GM21825 (cell line): ENCODE data around the gene TMEM254.
"Not testable (repeated sequence)": the region's sequence is repeated elsewhere in the genome, so short reads cannot be mapped to it uniquely, and the experiment has no call there.

Experiments used
- ATAC-seq: cut with Tn5 transposase; IDR thresholded peaks from one replicate; pipeline ENCODE4 v1.9.1; 2021; ENCODE audit warnings: mild to moderate bottlenecking, moderate library complexity; ENCODE audit not compliant: unreplicated experiment

The TMEM254 gene

GRCh38 chr10:80132299-80133139, 54.1 kb downstream of the TMEM254 start, which contains the start of gene PLAC9:
Gene PLAC9, plus strand, starts transcription at chr10:80132730. Its CDS starts 33 bp downstream, at chr10:80132763.
- ATAC-seq, result no peak

- ATAC-seq, result no peak
These were observed 54.7 kb downstream of the TMEM254 start for GRCh38 chr10:80133206-80133605.

- ATAC-seq, result not testable (repeated sequence)
These were observed 55.2 kb downstream of the TMEM254 start for GRCh38 chr10:80133687-80134086.

GRCh38 chr10:80136134-80136571, 57.7 kb downstream of the TMEM254 start:
- ATAC-seq, result no peak

- no peak for ATAC-seq
These were observed 58.8 kb downstream of the TMEM254 start for GRCh38 chr10:80137031-80137862.

- no peak for ATAC-seq
These were observed 59.5 kb downstream of the TMEM254 start for GRCh38 chr10:80137920-80138319.

GRCh38 chr10:80139265-80139664, 60.8 kb downstream of the TMEM254 start:
- ATAC-seq, result no peak

- no peak for ATAC-seq
These were observed 61.8 kb downstream of the TMEM254 start for GRCh38 chr10:80140251-80140650.

GRCh38 chr10:80141696-80142460, 63.4 kb downstream of the TMEM254 start:
- no peak for ATAC-seq
